ENCODE results near the gene GALK2. TPM values are rescaled to one million over a fixed set of nuclear protein-coding genes. Genes with fewer than 3 reads are reported as not detected.

Gene GALK2
- total RNA-seq, 1 donor from 2014 or later, result 26.4 TPM

DNA sequence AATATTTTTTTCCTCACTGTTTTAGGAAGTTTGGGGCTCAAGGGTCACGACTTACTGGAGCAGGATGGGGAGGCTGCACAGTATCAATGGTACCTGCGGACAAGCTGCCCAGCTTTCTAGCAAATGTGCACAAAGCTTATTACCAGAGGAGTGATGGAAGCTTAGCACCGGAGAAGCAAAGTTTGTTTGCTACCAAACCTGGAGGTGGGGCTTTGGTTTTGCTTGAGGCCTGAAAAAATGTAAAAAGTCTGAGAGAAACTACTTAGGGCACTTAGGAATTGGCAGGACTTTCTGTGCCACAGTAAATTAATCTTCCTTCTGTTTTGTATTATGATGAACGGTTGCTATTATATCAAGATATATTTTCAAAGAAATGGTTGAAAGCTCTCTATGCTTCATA, 157.9 kb downstream of the GALK2 start:
- no peaks in the 10 kb centered on the region for H3K27me3 Mint-ChIP-seq (ENCODE audit: unreplicated experiment)
- H3K4me3 Mint-ChIP-seq (ENCODE audit: unreplicated experiment), result no peak overlapping the region
- TF ChIP-seq CTCF (IDR thresholded peaks at IDR 0.05), result no peak
- no peaks in the 10 kb centered on the region for H3K9me3 Mint-ChIP-seq (ENCODE audit: unreplicated experiment)
- DNase-seq (ENCODE audit: extremely low spot score, unreplicated experiment), result no peak
- no peak overlapping the region for H3K27ac Mint-ChIP-seq (ENCODE audit: unreplicated experiment)
- H3K36me3 Mint-ChIP-seq (ENCODE audit: unreplicated experiment), result peaks cover 21% of the 10 kb centered on the region
- no peaks in the 10 kb centered on the region for H3K4me1 Mint-ChIP-seq (ENCODE audit: unreplicated experiment)

- H3K36me3 Mint-ChIP-seq (ENCODE audit: unreplicated experiment), result peaks cover 17% of the 10 kb centered on the region
- no peak for TF ChIP-seq CTCF (IDR thresholded peaks at IDR 0.05)
- H3K4me1 Mint-ChIP-seq (ENCODE audit: unreplicated experiment), result no peaks in the 10 kb centered on the region
- no peak overlapping the region for H3K4me3 Mint-ChIP-seq (ENCODE audit: unreplicated experiment)
- H3K27ac Mint-ChIP-seq (ENCODE audit: unreplicated experiment), result no peak overlapping the region
- no peak for DNase-seq (ENCODE audit: extremely low spot score, unreplicated experiment)
- no peaks in the 10 kb centered on the region for H3K27me3 Mint-ChIP-seq (ENCODE audit: unreplicated experiment)
- H3K9me3 Mint-ChIP-seq (ENCODE audit: unreplicated experiment), result no peaks in the 10 kb centered on the region
Observed at GRCh38 chr15:49328941-49329340, 158.9 kb downstream of the GALK2 start.

DNA sequence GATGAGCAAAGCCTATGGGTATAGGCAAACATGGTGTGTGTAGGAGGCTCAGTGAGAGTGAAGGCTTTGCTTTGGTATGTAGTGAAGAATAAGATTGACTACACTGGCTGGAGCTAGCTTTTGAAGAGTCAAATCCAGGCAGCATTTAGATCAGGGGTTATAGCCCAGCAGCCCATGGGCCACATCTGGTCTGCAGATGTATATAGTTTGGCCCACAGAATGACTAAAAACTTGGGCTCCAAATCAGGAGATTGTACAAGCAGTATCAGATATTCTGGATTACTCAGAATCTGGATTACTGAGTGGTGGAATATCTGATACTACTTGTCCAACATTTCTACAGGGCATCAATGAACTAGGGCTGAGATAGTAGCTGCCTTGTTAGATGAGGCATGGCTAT, 160.1 kb downstream of the GALK2 start:
- H3K27ac Mint-ChIP-seq (ENCODE audit: unreplicated experiment), result no peak overlapping the region

DNA sequence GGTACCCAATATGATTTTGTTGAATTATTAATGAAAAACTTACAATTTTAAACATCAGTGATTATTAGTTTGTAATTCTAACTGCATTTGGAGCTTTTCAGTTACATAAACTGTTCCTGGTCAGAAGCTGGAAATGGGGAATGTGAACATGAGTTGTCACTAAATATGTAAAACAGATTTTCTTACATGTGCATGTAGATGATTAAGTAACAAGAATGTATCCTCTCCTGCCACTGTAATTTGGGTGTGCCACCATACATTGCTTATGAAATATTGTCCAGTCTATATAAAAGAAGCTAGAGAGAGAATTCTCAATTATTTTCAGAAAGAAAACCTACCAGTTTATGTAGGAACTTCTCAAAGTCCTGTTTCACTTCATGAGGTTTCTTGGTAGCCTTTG, 161.4 kb downstream of the GALK2 start:
- H3K27me3 Mint-ChIP-seq (ENCODE audit: unreplicated experiment), result no peaks in the 10 kb centered on the region
- H3K27ac Mint-ChIP-seq (ENCODE audit: unreplicated experiment), result no peak overlapping the region
- no peak for TF ChIP-seq CTCF (IDR thresholded peaks at IDR 0.05)
- H3K4me1 Mint-ChIP-seq (ENCODE audit: unreplicated experiment), result no peaks in the 10 kb centered on the region
- peaks cover 20% of the 10 kb centered on the region for H3K36me3 Mint-ChIP-seq (ENCODE audit: unreplicated experiment)
- no peak for DNase-seq (ENCODE audit: extremely low spot score, unreplicated experiment)
- no peak overlapping the region for H3K4me3 Mint-ChIP-seq (ENCODE audit: unreplicated experiment)
- H3K9me3 Mint-ChIP-seq (ENCODE audit: unreplicated experiment), result no peaks in the 10 kb centered on the region

More for the DNA sequence above, 160.1 kb downstream of the GALK2 start:
- Mint-ChIP-seq H3K9me3 (ENCODE audit: unreplicated experiment) (no peaks in the 10 kb centered on the region), H3K27me3 (ENCODE audit: unreplicated experiment) (no peaks in the 10 kb centered on the region), H3K4me3 (ENCODE audit: unreplicated experiment) (no peak overlapping the region), H3K36me3 (ENCODE audit: unreplicated experiment) (peaks cover 20% of the 10 kb centered on the region), H3K4me1 (ENCODE audit: unreplicated experiment) (no peaks in the 10 kb centered on the region)
- TF ChIP-seq CTCF (IDR thresholded peaks at IDR 0.05), result no peak
- DNase-seq (ENCODE audit: extremely low spot score, unreplicated experiment), result no peak

DNA sequence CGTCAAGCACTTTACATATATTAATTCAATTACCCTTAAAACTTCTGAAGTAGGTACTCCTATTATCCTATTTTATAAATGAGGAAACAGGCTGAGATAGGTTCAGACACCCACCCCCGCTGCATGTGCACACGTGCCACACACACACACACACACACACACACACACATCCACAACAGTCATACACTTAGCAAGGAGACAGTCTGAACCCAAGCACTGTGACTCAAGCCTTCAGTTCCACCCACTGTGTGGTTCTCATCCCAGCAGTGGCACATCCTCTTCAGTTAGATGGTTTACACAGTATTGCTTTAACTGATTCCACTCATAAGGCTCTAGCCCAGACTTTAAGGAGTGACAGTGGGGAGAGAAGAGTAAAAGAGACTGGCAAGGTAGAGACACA, 161.9 kb downstream of the GALK2 start:
- no peaks in the 10 kb centered on the region for H3K4me1 Mint-ChIP-seq (ENCODE audit: unreplicated experiment)
- H3K27ac Mint-ChIP-seq (ENCODE audit: unreplicated experiment), result no peak overlapping the region
- no peaks in the 10 kb centered on the region for H3K27me3 Mint-ChIP-seq (ENCODE audit: unreplicated experiment)

More for the DNA sequence above, 161.9 kb downstream of the GALK2 start:
- no peaks in the 10 kb centered on the region for H3K9me3 Mint-ChIP-seq (ENCODE audit: unreplicated experiment)
- TF ChIP-seq CTCF (IDR thresholded peaks at IDR 0.05), result no peak
- H3K4me3 Mint-ChIP-seq (ENCODE audit: unreplicated experiment), result no peak overlapping the region
- no peak for DNase-seq (ENCODE audit: extremely low spot score, unreplicated experiment)
- H3K36me3 Mint-ChIP-seq (ENCODE audit: unreplicated experiment), result peaks cover 20% of the 10 kb centered on the region
